ENCODE results near the gene PHF14.

PHF14 gene

DNA sequence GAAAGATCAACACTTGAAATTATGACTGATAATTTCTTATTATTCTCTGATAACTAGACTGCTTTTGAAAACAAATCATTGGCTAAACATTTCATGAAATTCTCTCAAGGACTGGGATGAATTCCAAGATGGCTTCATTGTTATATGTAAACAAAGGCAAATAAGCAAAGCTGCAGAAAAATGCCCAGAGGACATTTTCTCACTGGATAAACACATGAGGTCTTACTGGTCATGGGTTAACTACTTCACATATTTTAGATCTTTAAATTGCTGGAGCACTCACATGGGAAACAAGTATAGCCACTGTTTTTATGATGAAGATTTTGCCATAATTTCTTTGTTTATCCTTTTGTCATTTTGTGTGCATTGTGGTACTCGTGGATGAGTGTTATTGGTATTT lies 239.1 kb downstream of the PHF14 start:
- DNase-seq, result no peak
- Histone ChIP-seq H3K9me3 (no peaks in the 10 kb centered on the region), H3K4me1 (no peaks in the 10 kb centered on the region), H3K27ac (no peak overlapping the region), H3K27me3 (no peaks in the 10 kb centered on the region), H3K36me3 (no peaks in the 10 kb centered on the region), H3K4me3 (no peak overlapping the region)
- intact Hi-C loops (cut with DNase I; ENCODE audit: low total_unique reads), result no loop called here
- TF ChIP-seq CTCF (IDR thresholded peaks at IDR 0.05), result no peak

DNA sequence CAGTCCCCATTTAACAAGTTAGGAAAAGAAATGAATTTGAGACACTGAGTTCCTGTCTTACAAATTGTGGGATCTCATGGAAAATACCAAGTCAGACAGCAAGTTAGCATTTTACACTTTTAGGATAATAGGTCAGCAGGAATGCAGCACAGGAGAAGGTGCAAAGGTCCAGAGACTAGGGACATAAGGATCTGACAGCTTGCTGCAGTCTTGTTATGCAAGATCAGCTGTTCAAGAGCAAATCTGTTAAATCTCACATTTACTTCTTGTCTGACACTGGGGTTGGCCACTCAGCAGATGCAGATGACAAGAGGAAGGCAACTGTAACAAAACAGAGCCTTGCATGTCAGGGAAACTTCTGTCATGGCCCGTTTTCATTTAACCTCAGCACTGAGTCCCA lies 239.6 kb downstream of the PHF14 start:
- TF ChIP-seq CTCF (IDR thresholded peaks at IDR 0.05), result no peak
- intact Hi-C loops (cut with DNase I; ENCODE audit: low total_unique reads), result no loop called here
- Histone ChIP-seq H3K9me3 (no peaks in the 10 kb centered on the region), H3K4me1 (no peaks in the 10 kb centered on the region), H3K4me3 (no peak overlapping the region), H3K27me3 (no peaks in the 10 kb centered on the region), H3K27ac (no peak overlapping the region), H3K36me3 (no peaks in the 10 kb centered on the region)
- no peak for DNase-seq

DNA sequence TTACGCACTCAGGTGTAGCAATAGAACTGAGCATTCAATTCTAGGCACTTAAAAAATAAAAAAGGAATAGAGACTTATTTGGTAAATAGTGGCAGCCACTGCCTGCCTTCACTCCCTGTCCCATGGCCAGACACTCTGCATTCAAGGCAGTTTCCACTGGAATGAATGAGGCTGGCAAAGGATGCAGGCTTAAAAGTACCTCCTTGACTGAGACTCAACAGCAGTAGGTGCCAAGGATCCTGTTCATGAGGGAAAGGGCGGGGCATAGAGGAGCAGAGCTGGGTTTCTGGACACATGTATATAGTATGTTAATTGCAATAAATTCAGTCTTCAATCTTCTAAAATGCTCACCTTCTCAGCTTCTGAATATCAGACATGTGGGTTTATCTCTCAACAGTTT lies 242.6 kb downstream of the PHF14 start:
- intact Hi-C loops (cut with DNase I; ENCODE audit: low total_unique reads), result no loop called here
- DNase-seq, result no peak
- no peak for TF ChIP-seq CTCF (IDR thresholded peaks at IDR 0.05)
- Histone ChIP-seq H3K27ac (no peak overlapping the region), H3K36me3 (no peaks in the 10 kb centered on the region), H3K27me3 (no peaks in the 10 kb centered on the region), H3K4me3 (no peak overlapping the region), H3K9me3 (no peaks in the 10 kb centered on the region), H3K4me1 (no peaks in the 10 kb centered on the region)

GRCh38 chr7:11217848-11218565 lies 244.3 kb downstream of the PHF14 start:
- intact Hi-C loops (cut with DNase I; ENCODE audit: low total_unique reads), result no loop called here
- Histone ChIP-seq H3K27me3 (no peaks in the 10 kb centered on the region), H3K36me3 (no peaks in the 10 kb centered on the region)

More at GRCh38 chr7:11217848-11218565, 244.3 kb downstream of the PHF14 start:
- no peaks in the 10 kb centered on the region for H3K9me3 ChIP-seq
- no peak overlapping the region for H3K27ac ChIP-seq
- H3K4me1 ChIP-seq, result no peaks in the 10 kb centered on the region
- no peak for DNase-seq
- H3K4me3 ChIP-seq, result no peak overlapping the region
- no peak for TF ChIP-seq CTCF (IDR thresholded peaks at IDR 0.05)

Measured in tibial artery (tissue), 4 donors.